ENCODE measurements around the gene TPRN.

GRCh38 chr9:137188086-137188489 is 12.5 kb downstream of the TPRN start:
- no peak for TF ChIP-seq CTCF (IDR thresholded peaks at IDR 0.05)
- TF ChIP-seq ZBTB21 (CRISPR knock-in tag; IDR thresholded peaks at IDR 0.05; ENCODE audit: borderline replicate concordance) = no peak
- no peak for TF ChIP-seq AFF4 (CRISPR knock-in tag; IDR thresholded peaks at IDR 0.05; ENCODE audit: borderline replicate concordance)
- no peak for TF ChIP-seq ATF3 (CRISPR knock-in tag; conservative IDR thresholded peaks at IDR 0.05)
- TF ChIP-seq HMGA2 (CRISPR knock-in tag; IDR thresholded peaks at IDR 0.05) = no peak
- TF ChIP-seq CREB1 (CRISPR knock-in tag; IDR thresholded peaks at IDR 0.05) = no peak
- no peak for TF ChIP-seq TEAD1 (CRISPR knock-in tag; IDR thresholded peaks at IDR 0.05)
- TF ChIP-seq USF2 (CRISPR knock-in tag; IDR thresholded peaks at IDR 0.05) = no peak
- TF ChIP-seq KAT7 (CRISPR knock-in tag; IDR thresholded peaks at IDR 0.05; ENCODE audit: borderline replicate concordance) = no peak
- TF ChIP-seq TEAD4 (CRISPR knock-in tag; IDR thresholded peaks at IDR 0.05) = no peak
- no peak for TF ChIP-seq USF1 (CRISPR knock-in tag; IDR thresholded peaks at IDR 0.05)
- TF ChIP-seq E2F4 (CRISPR knock-in tag; IDR thresholded peaks at IDR 0.05; ENCODE audit: borderline replicate concordance, low read depth) = no peak
- no peak for TF ChIP-seq GABPB1 (CRISPR knock-in tag; IDR thresholded peaks at IDR 0.05)

Measured in WTC11 (cell line).